ENCODE measurements around the gene NOL6. TPM values are rescaled to one million over a fixed set of nuclear protein-coding genes. Genes with fewer than 3 reads are reported as not detected.

The NOL6 gene
- total RNA-seq, 1 experiment from 2014 or later: 39.3 TPM

DNA sequence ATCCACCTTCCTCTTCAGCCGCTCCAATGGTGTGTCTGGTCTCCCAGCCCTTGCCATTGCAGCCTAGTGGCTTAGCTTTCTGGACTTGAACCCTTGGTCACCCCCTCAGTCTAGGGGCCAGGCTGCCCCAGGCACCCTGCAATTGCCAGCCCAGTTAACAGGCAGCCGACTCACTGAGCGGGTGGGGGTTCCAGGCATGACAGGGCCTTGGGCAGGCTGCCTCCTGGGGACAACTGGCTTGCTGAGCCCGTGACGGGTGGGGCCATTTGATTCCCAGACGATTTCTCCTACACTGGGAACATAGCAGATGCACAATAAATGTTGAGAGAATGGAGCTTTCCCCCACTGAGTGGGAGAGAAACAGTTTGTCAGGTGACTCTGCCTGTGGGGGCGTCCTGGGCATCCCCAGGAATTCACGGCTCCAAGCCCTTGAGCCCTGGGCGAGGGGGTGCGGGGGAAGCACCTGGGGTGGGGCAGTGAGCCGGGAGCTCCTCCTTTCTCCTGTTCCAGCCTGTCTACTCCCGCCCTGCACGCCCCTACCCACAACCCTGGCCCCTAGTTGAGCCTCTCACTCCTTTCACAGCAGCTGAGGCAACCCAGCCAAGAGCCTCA is 58.7 kb downstream of the NOL6 start:
- H3K27ac Mint-ChIP-seq (ENCODE audit: unreplicated experiment): peak overlapping the region; percentile 62
- TF ChIP-seq, protein P1, sequence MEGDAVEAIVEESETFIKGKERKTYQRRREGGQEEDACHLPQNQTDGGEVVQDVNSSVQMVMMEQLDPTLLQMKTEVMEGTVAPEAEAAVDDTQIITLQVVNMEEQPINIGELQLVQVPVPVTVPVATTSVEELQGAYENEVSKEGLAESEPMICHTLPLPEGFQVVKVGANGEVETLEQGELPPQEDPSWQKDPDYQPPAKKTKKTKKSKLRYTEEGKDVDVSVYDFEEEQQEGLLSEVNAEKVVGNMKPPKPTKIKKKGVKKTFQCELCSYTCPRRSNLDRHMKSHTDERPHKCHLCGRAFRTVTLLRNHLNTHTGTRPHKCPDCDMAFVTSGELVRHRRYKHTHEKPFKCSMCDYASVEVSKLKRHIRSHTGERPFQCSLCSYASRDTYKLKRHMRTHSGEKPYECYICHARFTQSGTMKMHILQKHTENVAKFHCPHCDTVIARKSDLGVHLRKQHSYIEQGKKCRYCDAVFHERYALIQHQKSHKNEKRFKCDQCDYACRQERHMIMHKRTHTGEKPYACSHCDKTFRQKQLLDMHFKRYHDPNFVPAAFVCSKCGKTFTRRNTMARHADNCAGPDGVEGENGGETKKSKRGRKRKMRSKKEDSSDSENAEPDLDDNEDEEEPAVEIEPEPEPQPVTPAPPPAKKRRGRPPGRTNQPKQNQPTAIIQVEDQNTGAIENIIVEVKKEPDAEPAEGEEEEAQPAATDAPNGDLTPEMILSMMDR (IDR thresholded peaks at IDR 0.05; ENCODE audit: unreplicated experiment): no peak
- intact Hi-C loops (cut with micrococcal nuclease; ENCODE audit: unreplicated experiment): loop anchor here (5.0 kb wide), 2 partner anchors 37 to 52 kb away; no protein-coding TSS in a partner anchor

DNA sequence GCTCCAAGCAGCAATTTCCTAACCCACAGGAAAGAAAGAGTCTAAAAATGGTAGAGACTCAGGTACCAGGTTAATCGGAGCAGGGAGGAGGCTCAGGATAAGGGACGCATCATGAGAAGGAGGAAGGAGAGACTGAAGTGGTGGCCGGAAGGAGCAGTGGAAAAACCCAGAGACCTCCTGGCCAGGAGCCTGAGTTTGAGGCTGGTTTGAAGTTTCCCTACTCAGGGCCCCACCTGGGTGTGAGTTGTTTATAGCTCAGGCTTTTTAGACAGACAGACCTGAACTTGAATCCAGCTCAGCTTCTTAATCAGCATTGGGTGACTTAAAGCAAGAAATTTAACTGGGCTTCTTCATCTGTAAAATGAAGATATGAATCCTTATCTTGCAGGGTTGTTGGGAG is 59.5 kb downstream of the NOL6 start:
- Mint-ChIP-seq H3K27ac (ENCODE audit: unreplicated experiment) (no peak overlapping the region), H3K4me1 (ENCODE audit: low read depth, unreplicated experiment) (peaks cover 36% of the 10 kb centered on the region), H3K27me3 (ENCODE audit: unreplicated experiment) (no peaks in the 10 kb centered on the region), H3K4me3 (ENCODE audit: low read depth, unreplicated experiment) (no peak overlapping the region), H3K9me3 (ENCODE audit: low read depth, unreplicated experiment) (no peaks in the 10 kb centered on the region), H3K36me3 (ENCODE audit: insufficient read depth, unreplicated experiment) (peaks cover 8% of the 10 kb centered on the region)
- intact Hi-C loops (cut with micrococcal nuclease; ENCODE audit: unreplicated experiment): loop anchor here (5.0 kb wide), 1 partner anchor 38 kb away; no protein-coding TSS in a partner anchor
- no TSS peak for BruUV-seq (replicated peaks)
- CTCF ChIA-PET: interaction anchor here (1.4 to 2.0 kb wide), 2 partner anchors 10 to 34 kb away, joined by 5 to 9 read pairs; partner anchors contain the start of gene AQP3
- no peak for DNase-seq
- TF ChIP-seq, protein P1 (IDR thresholded peaks at IDR 0.05; ENCODE audit: unreplicated experiment): no peak

More for the DNA sequence above, 58.7 kb downstream of the NOL6 start:
- no TSS peak for BruUV-seq (replicated peaks)
- Mint-ChIP-seq H3K27me3 (ENCODE audit: unreplicated experiment) (peaks cover 7% of the 10 kb centered on the region), H3K36me3 (ENCODE audit: insufficient read depth, unreplicated experiment) (peaks cover 8% of the 10 kb centered on the region), H3K9me3 (ENCODE audit: low read depth, unreplicated experiment) (no peaks in the 10 kb centered on the region), H3K4me3 (ENCODE audit: low read depth, unreplicated experiment) (peak overlapping the region; percentile 41), H3K4me1 (ENCODE audit: low read depth, unreplicated experiment) (peaks cover 42% of the 10 kb centered on the region)
- CTCF ChIA-PET: interaction anchor here (1.1 to 2.0 kb wide), 5 partner anchors 11 to 52 kb away, joined by 3 to 13 read pairs (median 8); partner anchors contain the start of gene AQP3
- no peak for DNase-seq

Small RNA genes within 50 kb of the gene (microRNA-seq; reads per million reads assigned to microRNA genes)
- not detected for gene MIR6851

Other genes with a start within 250 kb of the NOL6 start
- gene SPINK4, start 233.8 kb downstream of the NOL6 start, total RNA-seq (2022): not detected in 2 replicates
- 35.2 and 46.2 TPM in 2 replicates for gene BAG1, start 209.2 kb downstream of the NOL6 start, total RNA-seq (2022)
- 49.6 and 63.7 TPM in 2 replicates for gene CHMP5, start 208.9 kb downstream of the NOL6 start, total RNA-seq (2022)
- gene NFX1, start 183.4 kb downstream of the NOL6 start, total RNA-seq (2022): 27.3 and 31.1 TPM in 2 replicates
- 0.35 and 1.2 TPM in 2 replicates for gene AQP7, start 71.4 kb downstream of the NOL6 start, total RNA-seq (2022)
- 4.6 and 10.4 TPM in 2 replicates for gene AQP3, start 26.3 kb downstream of the NOL6 start, total RNA-seq (2022)
- gene ANKRD18B, start 50.3 kb upstream of the NOL6 start, total RNA-seq (2022): 30.5 and 30.8 TPM in 2 replicates